AG04450 (cell line): ENCODE data around the gene PFKP. TPM values are rescaled to one million over a fixed set of nuclear protein-coding genes. Genes with fewer than 3 reads are reported as not detected.

Experiments
- CTCF ChIA-PET: fragments of 300-600, 350-600 bp; formaldehyde crosslinking; extraction: SDS; loops from one replicate; lab custom pipeline; 2022; ENCODE audit warnings: antibody characterized with exemption, inconsistent platforms; lab: Charles Lee
- POLR2A ChIA-PET: fragments of 350-600 bp; formaldehyde crosslinking; extraction: SDS; loops from one replicate; lab custom pipeline; 2021; ENCODE audit warnings: antibody characterized with exemption, inconsistent platforms; lab: Yijun Ruan, JAX
- DNase-seq: peaks from one replicate; pipeline ENCODE4 v3.0.0-alpha.2; 2011; ENCODE audit warnings: low read depth, low spot score
- H3K27ac ChIP-seq: one replicate; pipeline ENCODE4 v1.5.1; 2012; ENCODE audit warnings: low read depth, low read length, control low read depth
- H3K27me3 ChIP-seq: one replicate; pipeline ENCODE4 v1.6.0; 2012; ENCODE audit warnings: low read length; ENCODE audit not compliant: control insufficient read depth, insufficient read depth
- H3K4me3 ChIP-seq: 2 replicates; pipeline ENCODE4 v1.5.1; 2011; ENCODE audit warnings: mild to moderate bottlenecking, low read depth, low read length, control low read depth
- H3K9me3 ChIP-seq: 2 replicates; pipeline ENCODE4 v1.5.1; 2012; ENCODE audit warnings: low read length; ENCODE audit not compliant: control insufficient read depth, insufficient read depth
- CTCF ChIP-seq: IDR thresholded peaks from 2 replicates; pipeline ENCODE4 v1.5.1; 2011; ENCODE audit warnings: low read depth, low read length, control low read depth, inconsistent platforms
- polyA plus RNA-seq: library from polyadenylated mRNA; depleted of rRNA; stranded (reverse); fragments of >200 nt; gene quantifications from 2 replicates; pipeline ENCODE4 v1.2.3, GENCODE V29; 2011

Gene PFKP
- polyA plus RNA-seq, 1 experiment = 122 TPM

- POLR2A ChIA-PET = interaction anchor here (1.0 to 1.5 kb wide), 3 partner anchors 22 to 27 kb away, joined by 5 to 8 read pairs (median 7); no protein-coding TSS in a partner anchor
- no peak for TF ChIP-seq CTCF
- H3K4me3 ChIP-seq = peak overlapping the region; percentile 77
Measured at GRCh38 chr10:3067859-3068179, 471 bp downstream of the PFKP start.

GRCh38 chr10:3068201-3068967 lies 1.0 kb downstream of the PFKP start:
- TF ChIP-seq CTCF = peak; percentile 48
- ChIA-PET CTCF (interaction anchor here (0.7 kb wide), 1 partner anchor 719 kb away, joined by 3 read pairs; no protein-coding TSS in a partner anchor), POLR2A (interaction anchor here (0.8 to 1.5 kb wide), 4 partner anchors 23 to 39 kb away, joined by 3 to 8 read pairs (median 6); no protein-coding TSS in a partner anchor)

More at GRCh38 chr10:3067859-3068179, 471 bp downstream of the PFKP start:
- peaks cover 4% of the 10 kb centered on the region for H3K27me3 ChIP-seq
- H3K27ac ChIP-seq = no peak overlapping the region
- CTCF ChIA-PET = interaction anchor here (0.7 kb wide), 1 partner anchor 718 kb away, joined by 3 read pairs; no protein-coding TSS in a partner anchor
- DNase-seq = no peak
- peaks cover 4% of the 10 kb centered on the region; the same call in 1 of the 2 replicates for H3K9me3 ChIP-seq

GRCh38 chr10:3068968-3069737 lies 1.8 kb downstream of the PFKP start:
- TF ChIP-seq CTCF = no peak
- ChIA-PET CTCF (interaction anchor here (1.2 kb wide), 1 partner anchor 141 kb away, joined by 4 read pairs; no protein-coding TSS in a partner anchor), POLR2A (interaction anchor here (0.8 to 1.5 kb wide), 4 partner anchors 22 to 39 kb away, joined by 3 to 8 read pairs (median 6); no protein-coding TSS in a partner anchor)
- peak overlapping the region; percentile 77 for H3K4me3 ChIP-seq
- no peak overlapping the region for H3K27ac ChIP-seq
- H3K9me3 ChIP-seq = peaks cover 4% of the 10 kb centered on the region; the same call in 1 of the 2 replicates
- H3K27me3 ChIP-seq = peaks cover 4% of the 10 kb centered on the region
- DNase-seq = no peak

More at GRCh38 chr10:3068201-3068967, 1.0 kb downstream of the PFKP start:
- DNase-seq = no peak
- Histone ChIP-seq H3K9me3 (peaks cover 4% of the 10 kb centered on the region; the same call in 1 of the 2 replicates), H3K27ac (peak overlapping the region; percentile 52), H3K27me3 (peaks cover 4% of the 10 kb centered on the region), H3K4me3 (peak overlapping the region; percentile 77)

- peaks cover 4% of the 10 kb centered on the region for H3K27me3 ChIP-seq
- TF ChIP-seq CTCF = no peak
- ChIA-PET POLR2A (no interaction called here), CTCF (interaction anchor here (1.2 kb wide), 1 partner anchor 142 kb away, joined by 4 read pairs; no protein-coding TSS in a partner anchor)
- no peak for DNase-seq
- peak overlapping the region; percentile 23 for H3K4me3 ChIP-seq
- no peak overlapping the region for H3K27ac ChIP-seq
- H3K9me3 ChIP-seq = peaks cover 4% of the 10 kb centered on the region; the same call in 1 of the 2 replicates
Measured at GRCh38 chr10:3069876-3070275, 2.5 kb downstream of the PFKP start.
